Lower leg skin (tissue), 4 donors: Measurements from ENCODE around the gene PVR. TPM values are rescaled to one million over a fixed set of nuclear protein-coding genes. Genes with fewer than 3 reads are reported as not detected.
"Not testable (repeated sequence)": the region's sequence is repeated elsewhere in the genome, so short reads cannot be mapped to it uniquely, and the experiment has no call there.

Experiments
- DNase-seq, 2 donors: peaks; one replicate each; pipeline ENCODE4 v3.0.0-alpha.2; 2019; ENCODE audit warnings: low spot score in 2 of 2
- H3K4me3 ChIP-seq: fragments of 200-600 bp; sonication (generic); 2 replicates; pipeline ENCODE4 v1.5.1; 2017; ENCODE audit warnings: mild to moderate bottlenecking, low read depth; ENCODE audit not compliant: poor library complexity, severe bottlenecking
- CTCF ChIP-seq, 3 donors: fragments of 450-650 bp; IDR thresholded peaks; one replicate each; pipeline ENCODE4 v1.5.1; 2016; ENCODE audit warnings: antibody characterized with exemption in 3 of 3, mild to moderate bottlenecking in 3 of 3, moderate library complexity in 2 of 3
- POLR2A ChIP-seq, 2 donors: fragments of 450-650 bp; IDR thresholded peaks; one replicate each; pipeline ENCODE4 v1.6.1; 2016 to 2017; ENCODE audit warnings: antibody characterized with exemption in 2 of 2, mild to moderate bottlenecking in 1 of 2, moderate library complexity in 1 of 2
- WGBS, 2 donors: methylation state at CpG; one replicate each; pipeline ENCODE4 v1.1.5; 2018; 5-methylcytosine and 5-hydroxymethylcytosine counted together
- intact Hi-C: fragments of 100-400 bp; cut with DNase I; formaldehyde crosslinking; loops from one replicate; pipeline ENCODE4 v1.15.0; 2023; ENCODE audit warnings: low total_unique reads
- total RNA-seq, 4 donors: library from RNA; depleted of rRNA; stranded (reverse); fragments of >200 nt; gene quantifications; one replicate each; pipeline ENCODE4 v1.1.0, GENCODE V29; 2016

PVR gene
- total RNA-seq, 4 donors from 2014 or later: 9.9 to 14.3 (median 12.1) TPM

- no peak for DNase-seq
- no peak overlapping the region for H3K4me3 ChIP-seq
- 79 to 84% methylated on average over 6 of the region's 6 CpGs for WGBS, 2 donors
- intact Hi-C loops: no loop called here
- TF ChIP-seq POLR2A (IDR thresholded peaks at IDR 0.05) (no peak), CTCF (IDR thresholded peaks at IDR 0.05) (no peak)
Measured at GRCh38 chr19:44706506-44707236, 63.0 kb downstream of the PVR start.

GRCh38 chr19:44707794-44708193, 64.1 kb downstream of the PVR start:
- no peak overlapping the region for H3K4me3 ChIP-seq
- no peak for DNase-seq
- intact Hi-C loops: no loop called here
- WGBS, 2 donors: 92 to 100% methylated on average over 1 to 19 of the region's 20 CpGs
- TF ChIP-seq POLR2A (IDR thresholded peaks at IDR 0.05) (no peak), CTCF (IDR thresholded peaks at IDR 0.05) (no peak)

- WGBS, 2 donors: 78 to 98% methylated on average over 5 of the region's 5 CpGs
- no peak for DNase-seq
- no peak overlapping the region for H3K4me3 ChIP-seq
- TF ChIP-seq POLR2A (IDR thresholded peaks at IDR 0.05): no peak
- no peak for TF ChIP-seq CTCF (IDR thresholded peaks at IDR 0.05)
- intact Hi-C loops: no loop called here
Measured at GRCh38 chr19:44708940-44709339, 65.2 kb downstream of the PVR start.

- intact Hi-C loops: not testable (repeated sequence)
- WGBS, 2 donors: 65 to 73% methylated on average over 2 to 4 of the region's 4 CpGs
Measured at GRCh38 chr19:44709434-44710266, 65.9 kb downstream of the PVR start.

DNA sequence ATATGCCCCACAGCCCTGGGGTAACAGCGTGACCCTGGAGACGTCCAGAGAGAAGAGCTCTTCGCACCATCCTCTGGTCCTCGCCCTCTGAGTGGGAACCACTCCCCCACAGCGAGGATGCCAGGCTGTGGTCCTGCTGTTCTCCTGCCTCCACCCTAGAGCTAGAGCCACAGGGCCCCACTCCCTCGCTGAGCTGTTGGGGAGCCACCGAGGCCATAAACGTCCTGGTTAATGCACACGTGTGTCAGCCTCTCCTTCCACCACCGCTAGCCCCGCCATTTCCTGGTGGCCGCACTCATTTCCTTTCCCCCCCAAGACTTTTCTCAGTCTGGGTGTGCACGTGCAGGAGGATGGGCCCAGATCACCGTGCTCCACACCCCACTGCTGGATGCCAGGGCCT, 66.8 kb downstream of the PVR start:
- TF ChIP-seq CTCF (IDR thresholded peaks at IDR 0.05): no peak
- no peak for TF ChIP-seq POLR2A (IDR thresholded peaks at IDR 0.05)
- 71% methylated on average over 14 of the region's 14 CpGs for WGBS, 2 donors
- no peak overlapping the region for H3K4me3 ChIP-seq
- no peak for DNase-seq
- intact Hi-C loops: no loop called here

More at GRCh38 chr19:44709434-44710266, 65.9 kb downstream of the PVR start:
- not testable (repeated sequence) for H3K4me3 ChIP-seq, DNase-seq

- H3K4me3 ChIP-seq: no peak overlapping the region
- 62% methylated on average over 4 of the region's 4 CpGs for WGBS, 2 donors
- TF ChIP-seq CTCF (IDR thresholded peaks at IDR 0.05) (no peak), POLR2A (IDR thresholded peaks at IDR 0.05) (no peak)
- intact Hi-C loops: no loop called here
- DNase-seq: no peak
Measured at GRCh38 chr19:44712864-44713515, 69.3 kb downstream of the PVR start.
